GM18870 (cell line): ENCODE results near the gene UBR4.
"Not testable (repeated sequence)": the region's sequence is repeated elsewhere in the genome, so short reads cannot be mapped to it uniquely, and the experiment has no call there.

Experiments used
- ATAC-seq: cut with Tn5 transposase; IDR thresholded peaks from one replicate; pipeline ENCODE4 v1.9.1; 2021; ENCODE audit warnings: moderate library complexity; ENCODE audit not compliant: unreplicated experiment

The UBR4 gene

GRCh38 chr1:19220080-19220846, 10.2 kb upstream of the UBR4 start:
- ATAC-seq: no peak

GRCh38 chr1:19219451-19219850, 9.4 kb upstream of the UBR4 start:
- ATAC-seq: no peak

- ATAC-seq: not testable (repeated sequence)
These were observed 6.5 kb upstream of the UBR4 start for GRCh38 chr1:19216585-19216984.

- ATAC-seq: no peak
These were observed 3.5 kb upstream of the UBR4 start for GRCh38 chr1:19213580-19213979.

GRCh38 chr1:19212167-19212566, 2.1 kb upstream of the UBR4 start:
- no peak for ATAC-seq

- no peak for ATAC-seq
These were observed 895 bp upstream of the UBR4 start for GRCh38 chr1:19210772-19211549.

- ATAC-seq: peak; percentile 36
These were observed 552 bp downstream of the UBR4 start for GRCh38 chr1:19209439-19209989.

GRCh38 chr1:19208710-19209438, 1.2 kb downstream of the UBR4 start:
- no peak for ATAC-seq

- no peak for ATAC-seq
These were observed 3.1 kb downstream of the UBR4 start for GRCh38 chr1:19206947-19207346.

- ATAC-seq: no peak
These were observed 4.2 kb downstream of the UBR4 start for GRCh38 chr1:19205845-19206244.

- ATAC-seq: no peak
These were observed 4.7 kb downstream of the UBR4 start for GRCh38 chr1:19205403-19205802.

- ATAC-seq: no peak
These were observed 5.4 kb downstream of the UBR4 start for GRCh38 chr1:19204446-19205266.

GRCh38 chr1:19203440-19203839, 6.6 kb downstream of the UBR4 start:
- no peak for ATAC-seq

- ATAC-seq: no peak
These were observed 7.7 kb downstream of the UBR4 start for GRCh38 chr1:19202396-19202795.

GRCh38 chr1:19199969-19200604, 10.0 kb downstream of the UBR4 start:
- no peak for ATAC-seq

GRCh38 chr1:19199329-19199968, 10.6 kb downstream of the UBR4 start:
- ATAC-seq: no peak

GRCh38 chr1:19198820-19199219, 11.2 kb downstream of the UBR4 start:
- no peak for ATAC-seq

- no peak for ATAC-seq
These were observed 12.2 kb downstream of the UBR4 start for GRCh38 chr1:19197845-19198244.

GRCh38 chr1:19196331-19196730, 13.7 kb downstream of the UBR4 start:
- ATAC-seq: no peak

- ATAC-seq: no peak
These were observed 17.1 kb downstream of the UBR4 start for GRCh38 chr1:19193004-19193403.
